Sigmoid colon (tissue), 4 donors: ENCODE data around the gene PTPRU.

ENCODE experiments used
- CTCF ChIP-seq, 4 experiments: fragments of 450-650 bp in 3 of 4; fragments of 200-600 bp in 1 of 4; IDR thresholded peaks; one replicate each; pipeline ENCODE4 v1.5.1; 2016 to 2019; ENCODE audit warnings: antibody characterized with exemption in 4 of 4, mild to moderate bottlenecking in 3 of 4, moderate library complexity in 2 of 4
- EP300 ChIP-seq, 4 donors: sonication (generic); formaldehyde crosslinking; IDR thresholded peaks; one replicate each; pipeline ENCODE4 v1.6.1; 2017; ENCODE audit warnings: antibody characterized with exemption in 4 of 4
- POLR2A ChIP-seq, 2 donors: fragments of 450-650 bp; IDR thresholded peaks; one replicate each; pipeline ENCODE4 v1.6.1; 2016; ENCODE audit warnings: antibody characterized with exemption in 2 of 2, mild to moderate bottlenecking in 2 of 2, moderate library complexity in 2 of 2
- POLR2AphosphoS5 ChIP-seq, 4 donors: sonication (generic); formaldehyde crosslinking; IDR thresholded peaks; one replicate each; pipeline ENCODE4 v1.6.1; 2017; ENCODE audit warnings: antibody characterized with exemption in 4 of 4

DNA sequence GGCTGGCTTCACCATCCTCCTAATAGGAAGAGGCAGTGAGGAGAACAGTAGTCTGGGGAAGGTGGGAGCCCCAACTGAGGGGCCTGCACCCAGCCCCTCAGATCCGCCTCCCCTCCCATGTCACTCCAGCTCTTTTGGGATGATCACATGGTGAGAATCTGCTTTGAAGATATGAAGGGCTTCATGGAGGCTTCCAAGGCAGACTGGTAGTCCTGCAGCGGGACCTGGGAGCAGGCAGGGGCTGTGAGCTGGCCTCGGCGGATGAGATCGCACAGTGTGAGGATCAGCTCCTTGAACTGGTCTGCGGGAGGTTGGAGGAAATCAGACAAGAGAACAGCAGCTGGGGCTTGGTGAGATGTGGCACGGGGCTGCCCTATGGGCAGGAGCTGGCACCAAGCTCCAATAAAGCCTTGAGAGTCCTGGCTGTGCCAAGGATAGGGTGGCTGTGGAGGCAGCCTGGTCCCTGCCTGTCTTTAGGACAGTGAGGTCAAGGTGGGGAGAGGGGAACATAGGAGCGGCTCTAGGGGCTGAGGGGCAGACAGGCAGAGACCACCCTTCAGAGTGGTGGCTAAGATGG lies 42.4 kb upstream of the PTPRU start:
- no peak for TF ChIP-seq EP300 (IDR thresholded peaks at IDR 0.05)
- no peak for TF ChIP-seq CTCF (IDR thresholded peaks at IDR 0.05)
- TF ChIP-seq POLR2AphosphoS5 (IDR thresholded peaks at IDR 0.05) = no peak
- TF ChIP-seq POLR2A (IDR thresholded peaks at IDR 0.05) = no peak
